C4-2B (cell line): ENCODE data around the gene PNPLA7.
"Not testable (repeated sequence)": the region's sequence is repeated elsewhere in the genome, so short reads cannot be mapped to it uniquely, and the experiment has no call there.

ENCODE experiments used
- H3K27ac ChIP-seq: fragments of 450-650 bp; 2 replicates; pipeline ENCODE4 v1.5.1; 2017
- ZFX ChIP-seq: fragments of 450-650 bp; IDR thresholded peaks from 2 replicates; pipeline ENCODE4 v1.6.1; 2017
- TF ChIP-seq, protein P1 (sequence below): fragments of 450-650 bp; conservative IDR thresholded peaks from 2 replicates; pipeline ENCODE4 v1.5.1; 2017; ENCODE audit warnings: mild to moderate bottlenecking

Gene PNPLA7

GRCh38 chr9:137474271-137474670 is 75.9 kb downstream of the PNPLA7 start:
- TF ChIP-seq ZFX = no peak
- TF ChIP-seq, protein P1, sequence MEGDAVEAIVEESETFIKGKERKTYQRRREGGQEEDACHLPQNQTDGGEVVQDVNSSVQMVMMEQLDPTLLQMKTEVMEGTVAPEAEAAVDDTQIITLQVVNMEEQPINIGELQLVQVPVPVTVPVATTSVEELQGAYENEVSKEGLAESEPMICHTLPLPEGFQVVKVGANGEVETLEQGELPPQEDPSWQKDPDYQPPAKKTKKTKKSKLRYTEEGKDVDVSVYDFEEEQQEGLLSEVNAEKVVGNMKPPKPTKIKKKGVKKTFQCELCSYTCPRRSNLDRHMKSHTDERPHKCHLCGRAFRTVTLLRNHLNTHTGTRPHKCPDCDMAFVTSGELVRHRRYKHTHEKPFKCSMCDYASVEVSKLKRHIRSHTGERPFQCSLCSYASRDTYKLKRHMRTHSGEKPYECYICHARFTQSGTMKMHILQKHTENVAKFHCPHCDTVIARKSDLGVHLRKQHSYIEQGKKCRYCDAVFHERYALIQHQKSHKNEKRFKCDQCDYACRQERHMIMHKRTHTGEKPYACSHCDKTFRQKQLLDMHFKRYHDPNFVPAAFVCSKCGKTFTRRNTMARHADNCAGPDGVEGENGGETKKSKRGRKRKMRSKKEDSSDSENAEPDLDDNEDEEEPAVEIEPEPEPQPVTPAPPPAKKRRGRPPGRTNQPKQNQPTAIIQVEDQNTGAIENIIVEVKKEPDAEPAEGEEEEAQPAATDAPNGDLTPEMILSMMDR = no peak
- H3K27ac ChIP-seq = no peak overlapping the region

- TF ChIP-seq ZFX = no peak
- TF ChIP-seq, protein P1 = no peak
- H3K27ac ChIP-seq = no peak overlapping the region
Measured at GRCh38 chr9:137470785-137471184, 79.4 kb downstream of the PNPLA7 start.

DNA sequence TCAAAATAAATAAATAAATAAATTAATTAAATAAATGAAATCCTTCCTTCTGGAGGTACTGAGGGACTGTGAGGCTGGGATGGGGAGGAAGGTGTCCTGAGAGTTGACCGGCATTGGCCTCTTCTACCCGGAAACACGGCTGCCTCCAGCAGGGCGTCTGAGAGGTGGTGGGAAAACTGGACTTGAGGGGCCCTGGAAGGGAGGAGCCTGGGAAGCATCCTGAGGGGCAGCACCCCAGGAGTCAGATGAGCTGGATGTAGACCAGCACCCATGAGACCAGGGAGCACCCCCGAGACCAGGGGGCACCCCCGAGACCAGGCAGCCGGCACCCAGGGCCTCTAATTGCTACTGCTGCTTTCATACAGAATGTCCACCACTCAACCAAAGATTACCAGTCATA is 82.3 kb downstream of the PNPLA7 start:
- H3K27ac ChIP-seq = no peak overlapping the region
- no peak for TF ChIP-seq ZFX

GRCh38 chr9:137467161-137467581 is 83.0 kb downstream of the PNPLA7 start:
- TF ChIP-seq, protein P1 = no peak
- no peak for TF ChIP-seq ZFX
- H3K27ac ChIP-seq = no peak overlapping the region

DNA sequence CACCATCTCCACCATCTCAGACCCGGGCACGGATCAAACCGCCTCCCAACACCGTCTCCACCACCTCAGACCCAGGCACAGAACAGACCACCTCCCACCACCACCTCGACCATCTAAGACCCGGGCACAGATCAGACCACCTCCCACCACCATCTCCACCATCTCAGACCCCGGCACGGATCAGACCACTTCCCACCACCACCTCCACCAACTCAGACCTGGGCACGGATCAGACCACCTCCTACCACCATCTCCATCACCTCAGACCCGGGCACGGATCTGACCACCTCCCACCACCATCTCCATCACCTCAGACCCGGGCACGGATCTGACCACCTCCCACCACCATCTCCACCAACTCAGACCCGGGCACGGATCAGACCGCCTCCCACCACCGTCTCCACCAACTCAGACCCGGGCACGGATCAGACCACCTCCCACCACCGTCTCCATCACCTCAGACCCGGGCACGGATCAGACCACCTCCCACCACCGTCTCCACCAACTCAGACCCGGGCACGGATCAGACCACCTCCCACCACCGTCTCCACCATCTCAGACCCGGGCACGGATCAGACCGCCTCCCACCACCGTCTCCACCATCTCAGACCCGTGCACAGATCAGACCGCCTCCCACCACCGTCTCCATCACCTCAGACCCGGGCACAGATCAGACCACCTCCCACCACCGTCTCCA is 83.7 kb downstream of the PNPLA7 start:
- not testable (repeated sequence) for H3K27ac ChIP-seq

DNA sequence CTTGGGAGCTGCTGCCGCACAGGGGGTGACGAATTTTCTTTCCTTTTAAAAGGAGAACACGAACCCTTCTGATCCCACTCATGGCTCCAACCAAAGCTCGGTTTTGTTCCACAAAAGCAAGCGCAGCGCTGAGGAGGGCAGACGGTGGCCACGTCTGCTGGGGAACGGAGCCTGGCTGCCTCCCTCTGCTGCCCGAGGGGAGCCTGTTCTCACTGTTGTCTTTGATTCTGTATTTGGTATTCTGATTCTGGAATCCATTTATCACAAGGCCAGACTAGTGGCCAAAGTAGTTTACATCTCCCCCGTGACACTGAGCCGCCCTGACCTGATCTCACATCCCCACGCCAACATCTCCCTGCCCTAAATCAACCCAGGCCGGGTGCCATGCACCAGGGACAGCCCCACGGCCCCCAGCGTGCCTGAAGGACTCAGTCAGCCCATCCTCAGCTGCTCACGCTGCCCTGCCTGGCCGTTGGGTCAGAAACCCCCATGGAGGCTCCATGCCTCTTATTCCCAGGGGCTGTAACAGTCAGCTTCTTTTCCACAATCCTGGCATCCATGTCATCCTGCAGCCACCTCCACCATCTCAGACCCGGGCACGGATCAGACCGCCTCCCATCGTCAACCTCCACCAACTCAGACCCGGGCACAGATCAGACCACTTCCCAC is 84.3 kb downstream of the PNPLA7 start:
- no peak for TF ChIP-seq ZFX
- TF ChIP-seq, protein P1 = no peak
- no peak overlapping the region for H3K27ac ChIP-seq

- no peak overlapping the region for H3K27ac ChIP-seq
- TF ChIP-seq, protein P1 = no peak
- TF ChIP-seq ZFX = no peak
Measured at GRCh38 chr9:137465000-137465719, 85.0 kb downstream of the PNPLA7 start.

DNA sequence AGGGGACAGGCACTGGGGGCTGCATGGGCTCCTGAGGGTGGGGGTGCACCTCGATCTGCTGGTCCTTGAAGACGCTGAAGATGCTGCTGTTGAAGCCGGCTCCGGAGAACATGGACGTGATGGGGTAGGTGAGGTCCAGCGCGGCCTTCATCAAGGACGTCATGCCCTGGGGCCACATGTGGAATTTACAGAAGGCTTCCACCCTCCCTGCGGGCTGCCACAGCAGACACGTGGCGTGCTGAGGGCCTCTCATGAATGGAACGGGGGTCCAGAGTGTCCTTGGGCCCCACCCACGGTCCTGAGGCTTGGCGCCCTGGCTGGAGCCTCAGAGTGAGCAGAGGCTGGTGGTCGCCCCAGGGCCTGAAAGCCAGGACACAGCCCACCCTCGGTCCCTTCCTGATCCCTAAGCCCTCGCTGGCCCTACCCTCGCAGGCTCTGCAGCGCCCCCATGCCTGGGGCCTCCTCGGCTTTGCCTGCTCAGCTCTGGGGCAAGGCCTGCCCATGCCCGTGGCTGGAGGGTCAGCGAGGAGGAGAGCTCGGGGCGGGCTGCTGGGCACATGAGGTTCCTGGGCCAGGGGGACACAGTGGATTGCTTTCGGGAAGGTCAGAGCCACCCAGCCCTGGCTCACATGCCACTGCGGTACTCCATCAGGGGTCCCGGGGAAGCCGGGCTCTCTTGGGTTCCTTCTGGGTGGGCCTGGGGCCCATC is 85.8 kb downstream of the PNPLA7 start:
- no peak overlapping the region for H3K27ac ChIP-seq
- TF ChIP-seq, protein P1 = no peak
- TF ChIP-seq ZFX = no peak
